Fibroblast of skin of scalp (primary cell): ENCODE data around the gene DGKZ. TPM values are rescaled to one million over a fixed set of nuclear protein-coding genes. Genes with fewer than 3 reads are reported as not detected.
"Not testable (repeated sequence)": the region's sequence is repeated elsewhere in the genome, so short reads cannot be mapped to it uniquely, and the experiment has no call there.

Experiments used
- DNase-seq: peaks from one replicate; pipeline ENCODE4 v3.0.0-alpha.2; 2013
- polyA plus RNA-seq, 2 experiments: library from polyadenylated mRNA; unstranded; fragments of 120-200 nt; gene quantifications; one replicate each; pipeline ENCODE4 v1.2.1, GENCODE V29; 2013; ENCODE audit not compliant: insufficient read length in 2 of 2

DGKZ gene
- 49.3 TPM for polyA plus RNA-seq (2013, experiment 1 of 2; ENCODE audit: insufficient read length)
- polyA plus RNA-seq (2013, experiment 2 of 2; ENCODE audit: insufficient read length): 54.5 TPM

- peak; percentile 84 for DNase-seq
These were observed at the start of gene DGKZ for GRCh38 chr11:46346886-46347636. TSS of gene DGKZ (plus strand) at chr11:46347463. CDS start at chr11:46347660, 197 bp downstream.

GRCh38 chr11:46298699-46299433 lies 48.4 kb upstream of the DGKZ start:
- peak; percentile 83 for DNase-seq

- no peak for DNase-seq
These were observed 47.8 kb upstream of the DGKZ start for GRCh38 chr11:46299451-46299961.

GRCh38 chr11:46300270-46300669 lies 47.0 kb upstream of the DGKZ start:
- DNase-seq: no peak

- no peak for DNase-seq
These were observed 44.4 kb upstream of the DGKZ start for GRCh38 chr11:46302866-46303265.

GRCh38 chr11:46304036-46304435 lies 43.2 kb upstream of the DGKZ start:
- not testable (repeated sequence) for DNase-seq

GRCh38 chr11:46304605-46305179 lies 42.6 kb upstream of the DGKZ start:
- no peak for DNase-seq

- DNase-seq: peak; percentile 69
These were observed 42.0 kb upstream of the DGKZ start for GRCh38 chr11:46305295-46305694.

GRCh38 chr11:46306296-46306853 lies 40.9 kb upstream of the DGKZ start:
- no peak for DNase-seq

- no peak for DNase-seq
These were observed 39.9 kb upstream of the DGKZ start for GRCh38 chr11:46307369-46307768.

GRCh38 chr11:46307785-46308341 lies 39.4 kb upstream of the DGKZ start:
- DNase-seq: no peak

- peak; percentile 57 for DNase-seq
These were observed 38.4 kb upstream of the DGKZ start for GRCh38 chr11:46308631-46309419.

GRCh38 chr11:46309814-46310259 lies 37.4 kb upstream of the DGKZ start:
- no peak for DNase-seq

- DNase-seq: peak; percentile 79
These were observed 32.1 kb upstream of the DGKZ start for GRCh38 chr11:46315033-46315738.

- DNase-seq: no peak
These were observed 31.3 kb upstream of the DGKZ start for GRCh38 chr11:46315783-46316563.

- DNase-seq: no peak
These were observed 28.2 kb upstream of the DGKZ start for GRCh38 chr11:46319074-46319453.

- DNase-seq: no peak
These were observed 25.5 kb upstream of the DGKZ start for GRCh38 chr11:46321757-46322156.

GRCh38 chr11:46322759-46323158 lies 24.5 kb upstream of the DGKZ start:
- peak; percentile 65 for DNase-seq

- DNase-seq: no peak
These were observed 20.3 kb upstream of the DGKZ start for GRCh38 chr11:46326813-46327416.

GRCh38 chr11:46327829-46328228 lies 19.4 kb upstream of the DGKZ start:
- DNase-seq: peak; percentile 47
